ENCODE measurements around the gene CDK14.

- TF ChIP-seq CTCF (IDR thresholded peaks at IDR 0.05) (no peak), POLR2A (IDR thresholded peaks at IDR 0.05) (no peak), POLR2AphosphoS5 (IDR thresholded peaks at IDR 0.05) (no peak), EP300 (IDR thresholded peaks at IDR 0.05) (no peak)
Observed at GRCh38 chr7:90977056-90977455, 380.9 kb downstream of the CDK14 start.

Data from upper lobe of left lung (tissue), 4 donors.